Superior temporal gyrus (tissue), 1 donor: ENCODE measurements around the gene TERT.
"Not testable (repeated sequence)": the region's sequence is repeated elsewhere in the genome, so short reads cannot be mapped to it uniquely, and the experiment has no call there.

Experiments used
- DNase-seq: peaks from one replicate; pipeline ENCODE4 v3.0.0-alpha.2; 2016; ENCODE audit errors: extremely low spot score

The TERT gene

GRCh38 chr5:1294835-1295649, at the start of gene TERT:
TERT (minus strand) TSS chr5:1295068; CDS start chr5:1294989, 79 bp downstream.
- DNase-seq: no peak

DNA sequence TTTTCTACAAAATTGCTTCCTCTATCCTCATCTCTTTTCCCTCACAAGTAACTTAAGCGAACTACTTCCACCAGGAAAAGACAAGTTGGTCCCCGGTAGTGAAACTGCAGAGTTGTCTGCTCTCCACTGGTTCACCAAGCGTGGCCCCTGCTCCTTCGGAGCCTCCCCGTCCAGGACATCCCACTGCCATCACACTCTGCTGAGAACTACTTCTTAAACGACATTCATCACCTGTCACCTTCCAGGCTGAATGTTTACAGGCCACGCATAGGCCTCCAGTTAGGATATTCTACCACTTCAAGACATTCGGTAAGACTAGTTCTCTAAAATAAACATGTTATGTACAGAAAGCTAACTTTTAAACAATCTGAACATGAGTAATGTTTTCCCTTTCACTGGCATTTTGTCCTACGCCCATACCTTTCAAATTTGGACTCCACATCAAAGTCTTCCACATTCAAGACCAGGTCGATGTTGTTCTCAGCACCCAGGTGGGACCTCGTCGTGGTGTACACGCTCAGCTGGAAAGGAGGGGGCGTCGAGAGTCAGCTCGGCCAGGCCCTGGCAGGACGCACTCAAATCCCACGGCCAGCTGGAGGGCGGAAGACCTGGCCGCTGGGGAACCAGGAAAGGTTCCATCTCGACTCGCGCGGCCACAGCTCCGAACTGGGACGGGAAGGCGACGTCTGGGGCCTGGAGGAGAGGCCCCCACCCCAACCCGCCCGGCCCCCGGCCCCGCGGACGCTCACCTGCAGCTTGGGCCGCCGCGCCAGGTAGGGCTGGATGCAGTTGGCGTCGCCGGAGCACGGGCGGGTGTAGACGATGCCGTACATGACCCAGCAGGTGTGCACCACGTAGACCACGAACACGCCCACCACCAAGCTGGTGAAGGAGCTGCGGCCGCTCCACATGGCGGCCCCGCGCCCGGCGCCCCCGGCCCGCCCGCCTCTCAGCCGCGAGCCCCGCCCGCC, 49.3 kb upstream of the TERT start:
- DNase-seq: no peak

DNA sequence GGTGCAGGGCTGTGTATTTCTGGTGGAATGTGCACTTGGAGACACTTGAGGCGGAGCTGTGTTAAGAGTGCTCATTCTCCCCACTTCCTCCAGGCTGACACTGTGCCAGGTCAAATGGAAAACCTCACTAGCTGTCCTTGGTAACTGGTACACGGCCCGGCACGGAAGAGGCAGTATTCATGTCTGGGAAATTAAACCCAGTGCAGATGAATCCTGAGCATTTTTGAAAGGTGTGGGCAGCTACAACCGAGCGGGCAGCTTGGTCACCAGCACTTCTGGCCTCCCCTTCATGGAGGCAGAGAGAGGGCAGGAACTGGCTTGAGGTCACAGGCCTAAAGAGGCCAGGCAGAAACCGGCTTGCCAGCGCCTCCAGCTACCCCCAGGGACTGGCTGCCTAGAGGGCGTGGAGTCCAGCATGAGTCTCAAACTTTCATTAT, 48.5 kb upstream of the TERT start:
- no peak for DNase-seq

- DNase-seq: not testable (repeated sequence)
These were observed 47.8 kb upstream of the TERT start for GRCh38 chr5:1342711-1343110.

- no peak for DNase-seq
These were observed 47.4 kb upstream of the TERT start for GRCh38 chr5:1342268-1342667.

- no peak for DNase-seq
These were observed 47.0 kb upstream of the TERT start for GRCh38 chr5:1341863-1342262.

GRCh38 chr5:1339818-1340210, 44.9 kb upstream of the TERT start:
- not testable (repeated sequence) for DNase-seq

- not testable (repeated sequence) for DNase-seq
These were observed 44.4 kb upstream of the TERT start for GRCh38 chr5:1339139-1339817.

- no peak for DNase-seq
These were observed 43.7 kb upstream of the TERT start for GRCh38 chr5:1338506-1339070.

- DNase-seq: no peak
These were observed 43.3 kb upstream of the TERT start for GRCh38 chr5:1338196-1338490.

- DNase-seq: no peak
These were observed 42.8 kb upstream of the TERT start for GRCh38 chr5:1337489-1338195.

DNA sequence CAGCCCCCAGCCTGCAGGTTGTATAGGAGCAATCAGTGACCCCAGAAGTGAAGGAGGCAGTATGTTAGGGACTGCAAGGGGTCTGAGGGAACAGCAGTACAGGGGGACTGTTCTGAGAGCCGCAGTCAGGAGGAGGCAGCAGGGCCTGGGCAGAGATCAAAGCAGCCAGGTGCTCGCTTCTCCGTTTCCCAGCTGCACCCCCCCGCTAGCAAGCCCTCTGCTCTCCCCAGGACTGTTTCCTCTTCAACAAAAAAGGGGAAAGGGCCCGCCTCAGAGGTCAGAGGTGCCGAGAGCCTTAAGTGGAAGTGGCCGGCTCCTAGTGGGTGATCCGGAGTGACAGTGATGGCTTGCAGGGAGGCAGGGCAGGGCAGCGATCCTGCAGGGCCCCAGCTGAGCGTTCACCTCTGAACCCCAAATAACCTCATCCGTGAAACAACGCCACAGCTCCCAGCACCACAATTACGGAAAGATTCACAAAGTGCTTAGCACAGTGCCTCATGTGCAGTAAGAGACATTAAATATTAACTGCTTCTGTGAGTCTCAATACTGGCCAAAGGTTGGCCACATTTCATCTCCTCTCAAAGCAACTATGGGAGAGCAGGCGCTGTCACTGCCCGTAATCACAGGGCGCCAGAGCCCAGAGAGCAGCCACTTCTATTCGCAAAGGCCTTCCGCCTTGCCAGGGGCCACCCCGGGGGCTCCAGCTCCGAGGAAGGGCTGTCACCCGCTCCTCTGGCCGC, 42.1 kb upstream of the TERT start:
- DNase-seq: no peak

GRCh38 chr5:1336106-1336561, 41.3 kb upstream of the TERT start:
- DNase-seq: no peak

DNA sequence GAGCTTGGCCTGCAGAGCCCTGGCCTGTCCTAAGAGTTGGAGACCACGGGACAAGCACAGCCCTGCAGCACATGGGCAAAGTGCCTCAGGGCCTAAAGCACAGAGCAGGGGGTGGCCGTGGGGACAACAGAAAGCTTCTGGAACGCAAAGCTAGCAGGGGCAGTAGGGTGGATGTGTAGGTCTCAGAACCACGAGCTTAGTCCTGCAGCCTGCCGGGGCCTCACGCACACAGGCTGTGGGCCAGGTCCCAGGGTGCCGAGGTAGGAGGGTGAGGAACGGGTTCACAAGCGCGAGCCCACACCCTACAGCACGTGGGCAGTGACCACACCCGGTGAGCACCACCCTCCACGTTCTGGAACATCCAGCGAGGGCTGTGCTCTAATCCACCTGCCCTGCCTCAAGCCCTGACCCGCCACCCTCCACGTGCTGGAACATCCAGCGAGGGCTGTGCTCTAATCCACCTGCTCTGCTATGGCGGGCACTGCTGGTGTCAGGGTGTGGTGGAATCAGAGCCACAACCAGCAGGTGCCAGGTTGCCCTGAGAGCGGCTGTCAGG, 40.8 kb upstream of the TERT start:
- DNase-seq: no peak

- DNase-seq: no peak
These were observed 40.1 kb upstream of the TERT start for GRCh38 chr5:1334831-1335539.

DNA sequence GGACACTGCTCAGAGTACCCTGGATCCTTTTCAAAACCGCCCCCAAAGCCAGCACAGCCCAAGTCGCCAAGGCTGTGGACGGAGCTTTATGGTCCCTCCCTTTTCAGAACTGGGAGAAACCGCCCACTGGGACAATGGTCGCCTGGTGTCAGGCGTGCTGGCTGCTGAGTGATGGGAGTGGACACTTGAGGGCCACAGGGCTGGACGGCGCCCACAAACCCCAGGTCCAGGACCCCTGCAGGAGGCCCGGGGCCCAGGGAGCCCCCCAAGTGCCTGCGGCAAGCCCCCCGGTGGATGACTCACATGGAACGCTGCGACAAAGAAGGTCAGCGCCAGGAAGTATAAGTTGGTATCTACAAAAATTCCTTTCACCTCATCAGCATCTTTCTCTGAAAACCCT, 39.1 kb upstream of the TERT start:
- no peak for DNase-seq

DNA sequence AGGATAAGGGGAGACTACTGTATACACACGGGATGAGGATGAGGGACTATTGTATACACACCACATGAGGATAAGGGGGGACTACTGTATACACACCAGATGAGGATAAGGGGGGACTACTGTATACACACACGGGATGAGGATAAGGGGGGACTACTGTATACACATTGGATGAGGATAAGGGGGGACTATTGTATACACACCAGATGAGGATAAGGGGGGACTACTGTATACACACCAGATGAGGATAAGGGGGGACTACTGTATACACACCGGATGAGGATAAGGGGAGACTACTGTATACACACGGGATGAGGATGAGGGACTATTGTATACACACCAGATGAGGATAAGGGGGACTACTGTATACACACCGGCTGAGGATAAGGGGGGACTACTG, 38.4 kb upstream of the TERT start:
- DNase-seq: not testable (repeated sequence)

DNA sequence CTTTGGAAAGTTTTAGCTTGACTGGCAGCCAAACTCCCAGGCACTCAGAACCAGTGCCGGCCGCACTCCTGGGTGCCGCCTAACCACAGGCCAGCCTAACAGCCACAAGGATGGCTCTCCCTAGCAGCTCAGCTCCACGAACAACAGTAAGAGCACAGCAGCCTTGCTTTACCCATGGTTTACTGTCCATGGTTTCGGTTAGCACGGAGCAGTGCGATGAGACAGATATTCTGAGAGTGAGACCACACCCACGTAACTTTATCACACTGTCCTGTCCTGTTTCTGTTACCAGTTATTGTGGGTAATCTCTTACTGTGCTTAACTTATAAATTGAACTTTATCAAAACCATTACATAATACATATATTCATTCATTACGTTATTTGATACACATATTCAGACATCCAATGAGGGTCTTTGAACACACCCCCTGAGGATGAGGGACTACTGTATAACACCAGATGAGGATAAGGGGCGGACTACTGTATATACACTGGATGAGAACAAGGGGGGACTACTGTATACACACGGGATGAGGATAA, 37.7 kb upstream of the TERT start:
- no peak for DNase-seq

GRCh38 chr5:1331861-1332405, 37.1 kb upstream of the TERT start:
- DNase-seq: no peak
